ENCODE data around the gene DDX19B. TPM values are rescaled to one million over a fixed set of nuclear protein-coding genes. Genes with fewer than 3 reads are reported as not detected.
A peak's percentile ranks its signal among the peaks of the same experiment; 100 is the strongest.
"Not testable (repeated sequence)": the region's sequence is repeated elsewhere in the genome, so short reads cannot be mapped to it uniquely, and the experiment has no call there.

DDX19B gene
- 25.3 TPM for total RNA-seq

DNA sequence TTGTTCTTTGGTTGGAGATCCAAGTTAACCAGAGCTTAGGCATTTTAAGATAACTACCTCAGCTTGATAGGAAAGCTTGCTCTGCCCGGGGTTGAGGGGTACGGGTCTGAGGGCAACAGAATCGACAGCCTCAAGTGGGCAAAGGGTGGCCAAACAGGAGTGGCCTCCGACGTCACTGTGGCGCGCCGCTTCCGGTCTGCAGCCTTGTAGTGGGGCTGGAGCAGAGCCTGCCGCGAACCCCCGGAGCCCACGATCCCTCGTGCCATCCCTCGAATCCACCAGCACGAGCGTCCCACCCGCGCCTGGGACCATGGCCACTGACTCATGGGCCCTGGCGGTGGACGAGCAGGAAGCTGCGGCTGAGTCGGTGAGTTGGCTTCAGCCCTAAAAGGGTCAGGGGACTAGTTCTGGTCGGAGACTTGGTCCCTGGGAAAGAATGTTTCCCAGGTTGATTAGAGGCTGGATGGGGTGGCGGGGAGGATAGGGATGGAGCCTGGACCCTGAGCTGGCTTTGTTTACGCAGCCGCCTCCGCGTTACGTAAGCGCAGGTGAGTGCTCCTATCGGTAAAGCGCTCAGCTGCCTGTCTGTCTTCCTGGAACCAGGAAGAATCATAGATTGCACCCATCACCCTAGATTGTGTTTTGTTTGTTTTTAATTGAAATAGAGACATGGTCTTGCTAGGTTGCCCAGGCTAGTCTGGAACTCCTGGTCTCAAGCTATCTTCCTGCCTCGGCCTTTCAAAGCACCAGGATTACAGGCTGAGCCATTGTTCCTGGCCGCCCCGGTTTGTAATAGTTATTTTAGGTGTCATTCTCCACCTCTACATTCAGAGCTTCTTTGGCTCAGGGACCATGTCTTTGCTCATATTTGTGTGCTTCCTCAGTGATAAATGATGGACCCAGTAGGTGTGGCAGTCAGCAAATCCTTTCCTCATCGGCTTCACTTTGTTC lies at the start of gene DDX19B:
Gene DDX19B, plus strand, starts transcription at position 199 of the 951 bp plus-strand sequence. Its CDS starts 112 bp downstream, at position 311.
- FAIRE-seq (no peak), DNase-seq (ENCODE audit: low spot score in 2 of 2) (peak; percentile 58 to 74)

DNA sequence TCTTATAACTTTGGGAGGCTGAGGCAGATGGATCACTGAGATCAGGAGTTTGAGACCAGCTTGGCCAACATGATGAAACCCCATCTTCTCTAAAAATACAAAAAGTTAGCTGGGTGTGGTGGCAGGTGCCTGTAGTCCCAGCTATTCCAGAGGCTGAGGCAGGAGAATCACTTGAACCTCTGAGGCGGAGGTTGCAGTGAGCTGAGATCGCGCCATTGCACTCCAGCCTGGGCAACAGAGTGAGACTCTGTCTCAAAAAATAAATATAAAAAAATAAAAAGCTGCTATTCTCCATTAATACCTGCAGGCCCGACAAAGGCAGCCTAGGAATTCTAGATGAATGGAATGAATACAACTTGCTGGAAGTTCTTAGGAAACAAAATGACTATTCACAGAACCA lies 49.3 kb upstream of the DDX19B start:
- FAIRE-seq; DNase-seq (ENCODE audit: low spot score in 2 of 2): not testable (repeated sequence)

DNA sequence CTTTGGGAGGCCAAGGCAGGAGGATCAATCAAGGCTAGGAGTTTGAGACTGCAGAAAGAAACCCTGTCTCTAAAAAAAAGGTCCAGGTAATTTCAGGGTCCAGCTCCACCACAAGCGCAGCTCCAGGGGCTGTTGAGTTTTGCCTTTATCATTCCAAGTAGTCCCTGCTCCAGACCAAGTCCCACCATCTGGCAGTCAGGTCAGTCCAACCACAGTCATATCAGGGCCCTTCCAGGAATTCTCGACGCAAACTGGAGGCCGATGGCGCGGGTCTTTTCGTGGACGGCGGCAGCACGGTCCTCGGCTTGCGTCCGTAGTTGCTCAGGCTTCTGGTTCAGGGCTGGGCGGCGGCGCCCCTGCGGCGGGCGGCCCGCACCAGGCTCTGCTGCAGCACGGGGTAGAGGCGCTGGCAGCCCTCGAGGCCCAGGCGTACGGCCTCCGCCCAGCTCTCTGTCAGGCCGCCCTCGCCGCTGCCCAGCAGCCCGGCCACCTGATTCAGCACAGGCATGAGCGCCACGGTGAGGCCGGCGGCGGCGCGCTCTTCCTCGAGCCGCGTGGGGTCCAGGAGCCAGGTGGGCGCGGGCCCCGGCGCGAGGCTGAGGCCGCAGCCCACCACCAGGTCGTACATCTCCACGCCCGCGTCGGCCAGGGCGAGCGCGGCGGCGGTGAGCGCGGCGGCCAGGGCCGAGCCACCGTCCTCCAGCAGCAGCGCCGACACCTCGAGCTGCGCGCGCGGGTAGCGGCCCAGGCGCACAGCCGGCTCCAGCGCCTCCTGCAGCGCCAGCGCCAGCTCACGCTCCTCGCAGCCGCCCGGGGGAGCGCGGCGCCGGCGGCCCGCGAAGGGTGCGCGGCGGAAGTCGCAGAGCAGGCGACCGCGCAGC lies 48.0 kb upstream of the DDX19B start:
- no peak for FAIRE-seq
- peak; percentile 59 to 60 for DNase-seq (ENCODE audit: low spot score in 2 of 2)

GRCh38 chr16:70251629-70252354 lies 47.2 kb upstream of the DDX19B start, which contains the start of gene EXOSC6:
EXOSC6 (minus strand) TSS chr16:70251940; CDS start chr16:70251900, 40 bp downstream.
- FAIRE-seq (no peak), DNase-seq (ENCODE audit: low spot score in 2 of 2) (peak; percentile 91 to 93)

GRCh38 chr16:70252355-70252988 lies 46.5 kb upstream of the DDX19B start:
- peak in 1 of 2 donors; percentile 26 for DNase-seq (ENCODE audit: low spot score in 2 of 2)
- FAIRE-seq = no peak

DNA sequence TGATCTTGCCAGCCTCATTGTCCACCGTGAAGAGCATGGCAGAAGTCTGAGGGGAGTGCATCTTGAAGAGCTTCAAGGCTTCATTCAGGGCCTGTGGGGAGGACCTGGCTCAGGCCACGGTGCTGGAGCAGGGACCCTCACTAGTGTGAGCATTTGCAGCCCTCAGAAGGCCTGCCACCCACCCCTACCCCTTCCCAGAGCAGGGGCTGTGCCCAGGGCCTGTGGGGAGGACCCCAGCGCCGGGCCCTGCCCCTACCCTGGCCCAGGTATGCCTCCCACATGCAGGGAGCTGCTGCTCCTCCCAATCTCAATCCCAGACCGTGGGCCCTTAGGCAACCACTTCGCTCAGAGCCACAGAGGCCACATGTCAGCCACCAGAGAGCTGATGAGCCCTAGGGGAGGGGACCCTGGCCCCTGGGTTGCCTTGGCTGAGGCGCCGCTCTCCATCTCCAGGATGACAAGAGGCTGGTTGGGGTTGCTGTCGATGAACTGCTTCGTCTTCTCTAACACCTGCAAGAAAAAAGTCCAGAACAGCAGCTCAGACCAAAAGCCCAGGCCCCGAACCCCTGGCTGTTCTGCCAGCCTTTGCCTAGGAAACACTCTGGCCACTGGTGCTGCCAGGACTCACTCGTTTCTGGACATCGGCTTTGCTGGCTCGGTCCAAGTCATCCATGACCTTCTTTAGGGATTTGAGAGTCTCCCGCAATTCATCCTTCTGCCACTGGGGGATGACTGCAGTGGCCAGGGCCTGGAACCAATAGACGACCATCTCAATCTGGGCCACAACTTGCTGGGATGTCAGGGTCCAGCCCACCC lies 45.5 kb upstream of the DDX19B start:
- DNase-seq (ENCODE audit: low spot score in 2 of 2) = peak in 1 of 2 donors; percentile 28
- no peak for FAIRE-seq

- no peak for FAIRE-seq
- no peak for DNase-seq (ENCODE audit: low spot score in 2 of 2)
These were observed 44.6 kb upstream of the DDX19B start for GRCh38 chr16:70254180-70254964.

DNA sequence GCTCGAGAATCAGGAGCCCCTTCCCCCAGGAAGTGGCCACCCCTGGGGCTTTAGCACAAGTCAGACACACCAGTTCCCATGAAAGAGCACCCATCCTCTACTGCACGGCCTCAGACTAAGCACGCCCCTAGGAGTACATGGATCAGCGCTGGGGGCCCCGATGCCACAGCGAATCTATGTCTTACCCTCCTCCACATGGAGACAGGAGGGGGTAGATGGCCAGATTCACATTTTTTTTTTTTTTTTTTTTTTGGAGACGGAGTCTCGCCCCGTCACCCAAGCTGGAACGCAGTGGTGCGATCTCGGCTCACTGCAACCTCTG lies 44.1 kb upstream of the DDX19B start:
- no peak for FAIRE-seq
- no peak for DNase-seq (ENCODE audit: low spot score in 2 of 2)

- FAIRE-seq = no peak
- no peak for DNase-seq (ENCODE audit: low spot score in 2 of 2)
These were observed 43.4 kb upstream of the DDX19B start for GRCh38 chr16:70255574-70255973.

GRCh38 chr16:70257391-70257790 lies 41.6 kb upstream of the DDX19B start:
- DNase-seq (ENCODE audit: low spot score in 2 of 2) = no peak
- FAIRE-seq = no peak

- DNase-seq (ENCODE audit: low spot score in 2 of 2) (no peak), FAIRE-seq (no peak)
These were observed 40.9 kb upstream of the DDX19B start for GRCh38 chr16:70258065-70258464.

- DNase-seq (ENCODE audit: low spot score in 2 of 2) = no peak
- FAIRE-seq = no peak
These were observed 40.0 kb upstream of the DDX19B start for GRCh38 chr16:70258946-70259345.

DNA sequence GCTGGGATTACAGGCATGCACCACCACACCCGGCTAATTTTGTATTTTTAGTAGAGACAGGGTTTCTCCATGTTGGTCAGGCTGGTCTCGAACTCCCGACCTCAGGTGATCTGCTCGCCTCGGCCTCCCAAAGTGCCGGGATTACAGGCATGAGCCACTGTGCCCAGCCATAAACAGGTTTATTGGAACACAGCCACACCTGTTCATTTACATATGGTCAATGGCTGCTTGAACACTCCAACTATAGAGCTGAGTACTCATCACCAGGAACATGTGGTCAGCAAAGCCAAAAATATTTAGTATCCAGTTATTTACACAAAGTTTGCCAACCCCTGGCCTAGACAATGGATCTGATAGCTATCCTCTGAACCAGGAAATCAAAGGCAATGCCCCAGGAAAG lies 39.1 kb upstream of the DDX19B start:
- not testable (repeated sequence) for FAIRE-seq; DNase-seq (ENCODE audit: low spot score in 2 of 2)

- FAIRE-seq (no peak), DNase-seq (ENCODE audit: low spot score in 2 of 2) (peak in 1 of 2 donors; percentile 37)
These were observed 31.5 kb upstream of the DDX19B start for GRCh38 chr16:70267516-70267915.

DNA sequence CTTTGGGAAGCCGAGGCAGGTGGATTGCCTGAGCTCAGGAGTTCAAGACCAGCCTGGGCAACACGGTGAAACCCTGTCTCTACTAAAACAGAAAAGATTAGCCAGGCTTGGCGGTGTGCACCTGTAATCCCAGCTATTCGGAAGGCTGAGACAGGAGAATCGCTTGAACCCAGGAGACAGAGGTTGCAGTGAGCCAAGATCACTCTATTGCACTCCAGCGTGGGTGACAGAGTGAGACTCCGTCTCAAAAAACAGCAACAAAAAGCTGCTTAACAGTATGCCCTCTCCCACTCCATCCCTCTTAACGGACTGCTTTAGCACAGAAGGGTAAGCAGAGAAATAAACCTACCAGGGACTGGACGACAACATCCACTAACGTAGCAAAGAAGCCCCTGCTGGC lies 31.1 kb upstream of the DDX19B start:
- DNase-seq (ENCODE audit: low spot score in 2 of 2); FAIRE-seq: not testable (repeated sequence)

DNA sequence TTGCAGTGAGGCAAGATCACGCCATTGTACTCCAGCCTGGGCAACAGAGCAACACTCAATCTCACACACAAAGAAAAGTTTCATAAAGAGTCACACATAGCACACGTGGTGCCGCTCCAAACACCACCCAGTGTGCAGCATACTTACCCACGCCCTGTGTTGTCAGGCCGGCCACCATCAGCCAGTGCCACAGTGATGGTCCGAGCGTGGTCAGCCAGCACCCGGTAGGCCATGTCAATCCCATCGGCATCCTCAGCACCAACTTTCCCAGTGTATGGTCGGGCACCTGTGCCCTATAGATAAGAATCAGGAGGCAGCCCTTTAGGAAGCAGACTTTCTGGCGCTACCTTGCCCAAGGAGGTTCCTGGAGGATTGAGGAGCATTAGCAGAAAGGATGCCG lies 29.5 kb upstream of the DDX19B start:
- no peak for DNase-seq (ENCODE audit: low spot score in 2 of 2)
- FAIRE-seq = no peak

GRCh38 chr16:70270176-70270575 lies 28.8 kb upstream of the DDX19B start:
- FAIRE-seq = no peak
- no peak for DNase-seq (ENCODE audit: low spot score in 2 of 2)

DNA sequence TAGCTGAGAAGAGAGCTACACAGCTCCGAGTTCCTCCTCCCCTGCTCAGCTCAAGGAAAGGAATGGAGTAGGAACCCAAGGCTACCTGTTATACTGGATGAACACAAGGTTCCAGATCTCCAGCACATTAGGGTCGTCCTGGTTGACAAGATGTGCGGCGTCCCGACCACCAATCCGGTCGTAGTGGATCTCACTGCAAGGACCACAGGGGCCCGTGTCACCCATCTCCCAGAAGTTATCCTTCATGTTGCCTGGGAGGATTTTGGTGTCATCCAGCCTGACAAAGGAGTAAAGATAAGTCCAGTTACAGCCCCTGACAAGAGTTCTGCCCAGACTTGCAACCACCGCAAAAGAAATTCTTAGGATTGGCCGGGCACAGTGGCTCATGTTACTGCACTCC lies 27.3 kb upstream of the DDX19B start:
- no peak for FAIRE-seq
- no peak for DNase-seq (ENCODE audit: low spot score in 2 of 2)

All from frontal cortex (tissue), 4 donors.